Inferior parietal cortex (tissue), 1 donor: ENCODE results near the gene MUL1.

Experiments used
- DNase-seq: peaks from one replicate; pipeline ENCODE4 v3.0.0-alpha.2; 2016; ENCODE audit errors: extremely low spot score

MUL1 gene

GRCh38 chr1:20470194-20470593 lies 37.8 kb downstream of the MUL1 start:
- DNase-seq, result no peak

- DNase-seq, result no peak
Measured at GRCh38 chr1:20469406-20470076, 38.4 kb downstream of the MUL1 start.

GRCh38 chr1:20466273-20466672 lies 41.7 kb downstream of the MUL1 start:
- no peak for DNase-seq

GRCh38 chr1:20465187-20465586 lies 42.8 kb downstream of the MUL1 start:
- DNase-seq, result no peak

GRCh38 chr1:20463502-20463901 lies 44.4 kb downstream of the MUL1 start:
- no peak for DNase-seq

GRCh38 chr1:20462397-20462796 lies 45.6 kb downstream of the MUL1 start:
- DNase-seq, result no peak

GRCh38 chr1:20458717-20459116 lies 49.2 kb downstream of the MUL1 start:
- no peak for DNase-seq

- no peak for DNase-seq
Measured at GRCh38 chr1:20454004-20454403, 53.9 kb downstream of the MUL1 start.

- DNase-seq, result no peak
Measured at GRCh38 chr1:20449735-20450311, 58.1 kb downstream of the MUL1 start.
